T-cell (primary cell): ENCODE measurements around the gene SMIM22. TPM values are rescaled to one million over a fixed set of nuclear protein-coding genes. Genes with fewer than 3 reads are reported as not detected.

ENCODE experiments used
- ATAC-seq, 4 experiments: fragments of 200-7000 bp in 3 of 4; fragments of 150-1000 bp in 1 of 4; cut with Tn5 transposase; replicated peaks in 1 of 4; 1 replicate in 3 of 4; 2 replicates in 1 of 4; pipeline ENCODE4 v1.10.0; 2021; ENCODE audit warnings: moderate library complexity in 3 of 4, mild to moderate bottlenecking in 2 of 4, moderate number of reproducible peaks in 1 of 4
- CTCF ChIA-PET, 2 donors: fragments of 300-600 bp; sonication (Branson Sonifier 250); formaldehyde crosslinking; loops; one replicate each; lab custom pipeline; 2022; ENCODE audit warnings: antibody characterized with exemption in 2 of 2; lab: Charles Lee
- POLR2A ChIA-PET, 2 donors: fragments of 300-600 bp; sonication (Branson Sonifier 250); formaldehyde crosslinking; loops; one replicate each; lab custom pipeline; 2022; ENCODE audit warnings: antibody characterized with exemption in 2 of 2; lab: Charles Lee
- DNase-seq, 35 experiments: peaks; one replicate each; pipeline versions ENCODE4 v3.0.0 to v3.0.0-alpha.2; 2013 to 2023
- H3K27ac ChIP-seq: one replicate; pipeline ENCODE4 v1.5.1; 2013; ENCODE audit warnings: low read length
- H3K27me3 ChIP-seq, 2 experiments: replicated peaks in 1 of 2; 1 replicate in 1 of 2; 2 replicates in 1 of 2; pipeline versions ENCODE4 v1.6.1 to v1.7.0; 2013; ENCODE audit warnings: low read length in 1 of 2, mixed read lengths in 1 of 2; ENCODE audit not compliant: control insufficient read depth in 2 of 2, insufficient read depth in 2 of 2; ENCODE audit errors: extremely low read depth in 1 of 2
- H3K36me3 ChIP-seq, 2 donors: 1 replicate in 1 of 2; 2 replicates in 1 of 2; pipeline versions ENCODE4 v1.6.1 to v1.7.0; 2013; ENCODE audit warnings: low read length in 1 of 2; ENCODE audit not compliant: control insufficient read depth in 2 of 2, insufficient read depth in 1 of 2; ENCODE audit errors: extremely low read depth in 1 of 2
- H3K4me1 ChIP-seq, 2 experiments: 1 replicate in 1 of 2; 2 replicates in 1 of 2; pipeline versions ENCODE4 v1.6.1 to v1.7.0; 2013; ENCODE audit warnings: low read length in 2 of 2, mixed read lengths in 1 of 2; ENCODE audit not compliant: insufficient read depth in 2 of 2, control insufficient read depth in 1 of 2; ENCODE audit errors: extremely low read depth in 1 of 2
- H3K4me3 ChIP-seq, 2 donors: 1 replicate in 1 of 2; 2 replicates in 1 of 2; pipeline versions ENCODE4 v1.5.1 to v1.7.0; 2013; ENCODE audit warnings: mild to moderate bottlenecking in 2 of 2, low read length in 1 of 2, moderate library complexity in 1 of 2; ENCODE audit not compliant: control insufficient read depth in 1 of 2; ENCODE audit errors: extremely low read depth in 1 of 2
- H3K9me3 ChIP-seq: 2 replicates; pipeline ENCODE4 v1.7.0; 2013
- H3K27ac Mint-ChIP-seq, 2 donors: one replicate each; pipeline ENCODE4 v1.8.0; 2020 to 2021; ENCODE audit warnings: mild to moderate bottlenecking in 2 of 2, mixed read lengths in 2 of 2
- H3K27me3 Mint-ChIP-seq, 2 donors: one replicate each; pipeline ENCODE4 v1.8.0; 2021 to 2022; ENCODE audit warnings: mixed read lengths in 2 of 2
- H3K36me3 Mint-ChIP-seq: one replicate; pipeline ENCODE4 v1.8.0; 2021; ENCODE audit warnings: mixed read lengths
- H3K4me1 Mint-ChIP-seq, 3 donors: one replicate each; pipeline ENCODE4 v1.8.0; 2020 to 2022; ENCODE audit warnings: mixed read lengths in 3 of 3, mild to moderate bottlenecking in 1 of 3
- H3K4me3 Mint-ChIP-seq, 3 donors: one replicate each; pipeline ENCODE4 v1.8.0; 2020 to 2022; ENCODE audit warnings: mild to moderate bottlenecking in 3 of 3, mixed read lengths in 3 of 3, moderate library complexity in 3 of 3
- H3K9me3 Mint-ChIP-seq, 3 donors: one replicate each; pipeline ENCODE4 v1.8.0; 2020 to 2022; ENCODE audit warnings: mixed read lengths in 3 of 3
- whole genome bisulfite sequencing: methylation state at CpG from one replicate; pipeline ENCODE4 v1.1.5; 2013; ENCODE audit warnings: missing lambda C conversion rate; ENCODE audit not compliant: insufficient coverage; 5-methylcytosine and 5-hydroxymethylcytosine counted together
- total RNA-seq, 35 experiments: library from RNA in 6 of 35; stranded (reverse) in 6 of 35; fragments of 120-200 nt in 1 of 35; gene quantifications; one replicate each; pipeline versions ENCODE4 v1.2.1 to v1.2.4 and lab custom pipeline; 2013 to 2026

Gene SMIM22
- total RNA-seq, 5 donors from 2014 or later (not counting 1 experiment from before 2014, with no cell fraction given), result not detected

GRCh38 chr16:4776141-4776705 lies 18.9 kb upstream of the SMIM22 start:
- Mint-ChIP-seq H3K4me3 (no peak overlapping the region), H3K9me3 (no peaks in the 10 kb centered on the region), H3K4me1 (no peaks in the 10 kb centered on the region), H3K27ac (no peak overlapping the region), H3K36me3 (no peaks in the 10 kb centered on the region), H3K27me3 (no peaks in the 10 kb centered on the region)
- DNase-seq (no peak), ATAC-seq (no peak)
- Histone ChIP-seq H3K9me3 (no peaks in the 10 kb centered on the region), H3K36me3 (no peaks in the 10 kb centered on the region), H3K27ac (no peak overlapping the region), H3K27me3 (no peaks in the 10 kb centered on the region), H3K4me1 (no peaks in the 10 kb centered on the region), H3K4me3 (no peak overlapping the region)
- POLR2A ChIA-PET, result no interaction called here
- CTCF ChIA-PET, result no interaction called here
- 80% methylated on average over 1 of the region's 2 CpGs for WGBS

- Mint-ChIP-seq H3K27ac (no peak overlapping the region), H3K4me3 (no peak overlapping the region), H3K4me1 (no peaks in the 10 kb centered on the region), H3K36me3 (no peaks in the 10 kb centered on the region), H3K27me3 (no peaks in the 10 kb centered on the region), H3K9me3 (no peaks in the 10 kb centered on the region)
- Histone ChIP-seq H3K4me1 (no peaks in the 10 kb centered on the region), H3K36me3 (no peaks in the 10 kb centered on the region), H3K27me3 (no peaks in the 10 kb centered on the region), H3K4me3 (no peak overlapping the region), H3K9me3 (no peaks in the 10 kb centered on the region), H3K27ac (no peak overlapping the region)
- ChIA-PET POLR2A (no interaction called here), CTCF (no interaction called here)
- ATAC-seq (no peak), DNase-seq (no peak)
- 86% methylated on average over 6 of the region's 17 CpGs for WGBS
Measured at GRCh38 chr16:4777339-4778049, 17.7 kb upstream of the SMIM22 start.

- 93% methylated on average over 3 of the region's 5 CpGs for WGBS
- no peaks in the 10 kb centered on the region for H3K9me3 Mint-ChIP-seq
- ChIA-PET POLR2A (no interaction called here), CTCF (no interaction called here)
- no peaks in the 10 kb centered on the region for H3K4me1 ChIP-seq
- H3K4me3 Mint-ChIP-seq, result no peak overlapping the region
- no peak overlapping the region for H3K4me3 ChIP-seq
- no peak overlapping the region for H3K27ac Mint-ChIP-seq
- ATAC-seq, result no peak
- no peaks in the 10 kb centered on the region for H3K9me3 ChIP-seq
- no peaks in the 10 kb centered on the region for H3K36me3 Mint-ChIP-seq
- H3K27me3 ChIP-seq, result no peaks in the 10 kb centered on the region
- DNase-seq, result no peak
- no peaks in the 10 kb centered on the region for H3K27me3 Mint-ChIP-seq
- no peak overlapping the region for H3K27ac ChIP-seq
- no peaks in the 10 kb centered on the region for H3K36me3 ChIP-seq
- no peaks in the 10 kb centered on the region for H3K4me1 Mint-ChIP-seq
Measured at GRCh38 chr16:4778050-4778392, 17.1 kb upstream of the SMIM22 start.

- no peaks in the 10 kb centered on the region for H3K4me1 ChIP-seq
- peaks cover 0 to 2% of the 10 kb centered on the region in 2 donors for H3K27me3 Mint-ChIP-seq
- no peaks in the 10 kb centered on the region for H3K4me1 Mint-ChIP-seq
- H3K27ac ChIP-seq, result no peak overlapping the region
- peaks cover 0 to 3% of the 10 kb centered on the region in 2 experiments for H3K27me3 ChIP-seq
- POLR2A ChIA-PET, result no interaction called here
- H3K4me3 Mint-ChIP-seq, result no peak overlapping the region
- H3K27ac Mint-ChIP-seq, result no peak overlapping the region
- H3K4me3 ChIP-seq, result no peak overlapping the region
- DNase-seq (no peak), ATAC-seq (no peak)
- no peaks in the 10 kb centered on the region for H3K9me3 ChIP-seq
- H3K36me3 Mint-ChIP-seq, result no peaks in the 10 kb centered on the region
- WGBS, result 94% methylated on average over 3 of the region's 4 CpGs
- H3K36me3 ChIP-seq, result no peaks in the 10 kb centered on the region
- no peaks in the 10 kb centered on the region for H3K9me3 Mint-ChIP-seq
- CTCF ChIA-PET, result interaction anchor here in 1 of 2 donors (0.5 kb wide), 1 partner anchor 367 kb away, joined by 3 read pairs; no protein-coding TSS in a partner anchor
Measured at GRCh38 chr16:4780235-4780634, 14.9 kb upstream of the SMIM22 start.

- ChIA-PET CTCF (no interaction called here), POLR2A (no interaction called here)
- Histone ChIP-seq H3K27me3 (peaks cover 0 to 3% of the 10 kb centered on the region in 2 experiments), H3K4me3 (no peak overlapping the region), H3K9me3 (no peaks in the 10 kb centered on the region), H3K4me1 (no peaks in the 10 kb centered on the region), H3K27ac (no peak overlapping the region), H3K36me3 (no peaks in the 10 kb centered on the region)
- Mint-ChIP-seq H3K27ac (no peak overlapping the region), H3K27me3 (peaks cover 0 to 2% of the 10 kb centered on the region in 2 donors), H3K9me3 (no peaks in the 10 kb centered on the region), H3K36me3 (no peaks in the 10 kb centered on the region), H3K4me1 (no peaks in the 10 kb centered on the region), H3K4me3 (no peak overlapping the region)
- ATAC-seq (no peak), DNase-seq (no peak)
- 89% methylated on average over 10 of the region's 25 CpGs for WGBS
Measured at GRCh38 chr16:4783251-4783950, 11.8 kb upstream of the SMIM22 start.

- ChIA-PET CTCF (no interaction called here), POLR2A (no interaction called here)
- no peaks in the 10 kb centered on the region for H3K9me3 ChIP-seq
- 82% methylated on average over 8 of the region's 16 CpGs for WGBS
- H3K9me3 Mint-ChIP-seq, result no peaks in the 10 kb centered on the region
- DNase-seq (no peak), ATAC-seq (no peak)
- no peaks in the 10 kb centered on the region for H3K4me1 ChIP-seq
- H3K27ac Mint-ChIP-seq, result no peak overlapping the region
- no peak overlapping the region for H3K27ac ChIP-seq
- no peak overlapping the region for H3K4me3 ChIP-seq
- peaks cover 0 to 2% of the 10 kb centered on the region in 2 donors for H3K27me3 Mint-ChIP-seq
- H3K4me3 Mint-ChIP-seq, result no peak overlapping the region
- H3K36me3 Mint-ChIP-seq, result no peaks in the 10 kb centered on the region
- no peaks in the 10 kb centered on the region for H3K4me1 Mint-ChIP-seq
- no peaks in the 10 kb centered on the region for H3K36me3 ChIP-seq
- peaks cover 0 to 3% of the 10 kb centered on the region in 2 experiments for H3K27me3 ChIP-seq
Measured at GRCh38 chr16:4783951-4784336, 11.2 kb upstream of the SMIM22 start.
